ENCODE results near the gene IFNAR2. TPM values are rescaled to one million over a fixed set of nuclear protein-coding genes. Genes with fewer than 3 reads are reported as not detected.
A peak's percentile ranks its signal among the peaks of the same experiment; 100 is the strongest.

Gene IFNAR2
- total RNA-seq, 1 experiment from 2014 or later, result 2.1 TPM

DNA sequence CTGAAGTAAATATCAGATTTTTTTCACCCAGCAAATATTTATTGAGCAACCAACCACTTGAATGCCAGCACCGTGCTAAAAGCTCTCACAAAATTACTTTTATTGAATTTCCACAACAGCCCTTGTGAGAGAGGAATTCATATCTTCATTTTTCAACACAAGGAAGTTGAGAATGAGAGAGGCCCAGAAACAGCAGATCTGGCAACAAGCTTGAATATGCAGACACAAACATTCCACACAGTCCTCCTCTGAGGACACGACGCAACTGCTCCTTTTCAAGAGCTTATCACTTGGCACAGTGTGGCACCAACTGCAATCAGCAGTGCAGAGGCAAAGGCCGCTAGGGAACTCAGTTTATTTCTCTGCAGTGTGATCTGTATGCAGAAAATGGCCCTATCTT, 32.2 kb upstream of the IFNAR2 start:
- Histone ChIP-seq H3K27me3 (ENCODE audit: low read length) (no peaks in the 10 kb centered on the region), H3K27ac (ENCODE audit: low read length) (no peak overlapping the region), H4K20me1 (ENCODE audit: low read length) (no peaks in the 10 kb centered on the region), H3K4me1 (ENCODE audit: insufficient read depth, low read length) (0 out of 2 replicates have a peak, but pooled peaks cover 2% of the 10 kb centered on the region), H3K79me2 (ENCODE audit: low read length) (no peaks in the 10 kb centered on the region), H3K9me2 (replicated peaks; ENCODE audit: low read length) (no peaks in the 10 kb centered on the region), H3F3A (ENCODE audit: low read length, unreplicated experiment) (no peaks in the 10 kb centered on the region), H3K36me3 (ENCODE audit: low read depth, low read length) (no peaks in the 10 kb centered on the region), H3K9ac (ENCODE audit: low read length) (no peak overlapping the region), H3K9me3 (ENCODE audit: low read length) (no peaks in the 10 kb centered on the region), H2AFZ (ENCODE audit: low read length) (peak overlapping the region; percentile 48; the same call in 1 of the 2 replicates), H3K4me2 (ENCODE audit: low read length) (peak overlapping the region; percentile 49; the same call in 1 of the 2 replicates), H3K4me3 (ENCODE audit: low read length) (no peak overlapping the region)
- intact Hi-C loops (cut with micrococcal nuclease), result loop anchor here (1.0 to 2.0 kb wide), 3 partner anchors 203 to 365 kb away; no protein-coding TSS in a partner anchor
- TF ChIP-seq EZH2 (IDR thresholded peaks at IDR 0.05; ENCODE audit: low read length, unreplicated experiment) (no peak), EZH2phosphoT487 (IDR thresholded peaks at IDR 0.05; ENCODE audit: borderline replicate concordance, low read length) (no peak), CTCF (conservative IDR thresholded peaks at IDR 0.05; ENCODE audit: low read depth, low read length) (no peak)
- BruUV-seq (replicated peaks), result no TSS peak
- DNase-seq (no peak), ATAC-seq (no peak)
- ChIA-PET POLR2A (ENCODE audit: unreplicated experiment) (no interaction called here), CTCF (interaction anchor here (0.5 to 1.2 kb wide), 14 partner anchors 8 to 408 kb away, joined by 3 to 16 read pairs (median 4); partner anchors contain the start of gene DNAJC28)

DNA sequence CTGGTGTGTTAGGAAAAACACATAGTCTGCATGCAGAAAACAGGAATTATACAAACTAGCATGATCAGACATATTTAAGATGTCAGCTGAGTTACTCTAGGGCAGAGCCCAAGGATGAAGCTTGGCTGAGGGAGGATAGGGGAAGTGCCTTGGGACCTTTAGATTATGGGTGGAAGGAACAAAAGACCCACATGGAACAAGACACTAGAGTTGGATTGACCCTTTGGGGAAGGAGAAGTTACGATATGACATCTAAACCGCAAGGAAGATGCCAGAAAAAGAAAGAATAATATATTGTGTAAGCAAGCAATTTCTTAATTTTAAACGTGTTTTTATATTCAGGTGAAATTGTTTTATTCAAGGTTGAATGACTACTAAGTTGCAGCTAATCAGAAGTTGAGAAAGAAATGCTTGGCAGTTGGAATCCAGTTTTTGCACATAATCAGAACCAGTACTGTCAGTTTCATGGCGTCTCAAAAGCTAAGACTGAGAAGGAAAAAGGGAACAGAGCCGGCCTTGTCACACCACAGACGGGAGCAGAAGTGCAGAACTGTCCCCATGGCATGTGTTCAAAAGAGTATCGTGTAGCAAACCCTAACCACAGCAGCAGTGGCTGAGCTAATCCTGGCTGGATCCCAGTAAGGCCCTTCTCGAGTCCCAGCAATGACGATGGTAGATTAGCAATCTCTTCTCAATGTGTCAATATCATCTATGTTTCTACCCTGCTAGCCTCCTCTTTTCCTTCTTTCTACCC, 31.2 kb upstream of the IFNAR2 start:
- Histone ChIP-seq H3K27ac (ENCODE audit: low read length) (no peak overlapping the region), H3K4me1 (ENCODE audit: insufficient read depth, low read length) (peaks cover 12% of the 10 kb centered on the region), H3K36me3 (ENCODE audit: low read depth, low read length) (no peaks in the 10 kb centered on the region), H3K79me2 (ENCODE audit: low read length) (no peaks in the 10 kb centered on the region), H4K20me1 (ENCODE audit: low read length) (no peaks in the 10 kb centered on the region), H3K9me2 (replicated peaks; ENCODE audit: low read length) (no peaks in the 10 kb centered on the region), H3K9me3 (ENCODE audit: low read length) (no peaks in the 10 kb centered on the region), H3K27me3 (ENCODE audit: low read length) (no peaks in the 10 kb centered on the region), H3K9ac (ENCODE audit: low read length) (no peak overlapping the region), H3F3A (ENCODE audit: low read length, unreplicated experiment) (no peaks in the 10 kb centered on the region), H3K4me2 (ENCODE audit: low read length) (no peak overlapping the region), H3K4me3 (ENCODE audit: low read length) (no peak overlapping the region), H2AFZ (ENCODE audit: low read length) (no peak overlapping the region)
- DNase-seq (no peak), ATAC-seq (no peak)
- no TSS peak for BruUV-seq (replicated peaks)
- intact Hi-C loops (cut with micrococcal nuclease), result loop anchor here (1.0 to 2.0 kb wide), 3 partner anchors 31 to 408 kb away; partner anchors contain the start of genes IFNAR1 and IFNAR2
- CTCF ChIA-PET, result no interaction called here
- no peak for TF ChIP-seq EZH2 (IDR thresholded peaks at IDR 0.05; ENCODE audit: low read length, unreplicated experiment)
- TF ChIP-seq EZH2phosphoT487 (IDR thresholded peaks at IDR 0.05; ENCODE audit: borderline replicate concordance, low read length), result no peak
- no peak for TF ChIP-seq CTCF (conservative IDR thresholded peaks at IDR 0.05; ENCODE audit: low read depth, low read length)
- POLR2A ChIA-PET (ENCODE audit: unreplicated experiment), result no interaction called here

GRCh38 chr21:33199100-33199464, 30.7 kb upstream of the IFNAR2 start:
- Histone ChIP-seq H3F3A (ENCODE audit: low read length, unreplicated experiment) (no peaks in the 10 kb centered on the region), H3K4me1 (ENCODE audit: insufficient read depth, low read length) (peaks cover 16% of the 10 kb centered on the region), H3K4me3 (ENCODE audit: low read length) (no peak overlapping the region), H3K79me2 (ENCODE audit: low read length) (no peaks in the 10 kb centered on the region), H3K27ac (ENCODE audit: low read length) (no peak overlapping the region), H3K9ac (ENCODE audit: low read length) (no peak overlapping the region), H3K27me3 (ENCODE audit: low read length) (no peaks in the 10 kb centered on the region), H3K9me3 (ENCODE audit: low read length) (no peaks in the 10 kb centered on the region), H3K4me2 (ENCODE audit: low read length) (no peak overlapping the region), H2AFZ (ENCODE audit: low read length) (no peak overlapping the region), H3K9me2 (replicated peaks; ENCODE audit: low read length) (no peaks in the 10 kb centered on the region), H3K36me3 (ENCODE audit: low read depth, low read length) (no peaks in the 10 kb centered on the region), H4K20me1 (ENCODE audit: low read length) (no peaks in the 10 kb centered on the region)
- TF ChIP-seq CTCF (conservative IDR thresholded peaks at IDR 0.05; ENCODE audit: low read depth, low read length), result no peak
- TF ChIP-seq EZH2phosphoT487 (IDR thresholded peaks at IDR 0.05; ENCODE audit: borderline replicate concordance, low read length), result no peak
- no peak for TF ChIP-seq EZH2 (IDR thresholded peaks at IDR 0.05; ENCODE audit: low read length, unreplicated experiment)
- DNase-seq (no peak), ATAC-seq (no peak)
- ChIA-PET POLR2A (ENCODE audit: unreplicated experiment) (no interaction called here), CTCF (no interaction called here)
- BruUV-seq (replicated peaks), result no TSS peak
- intact Hi-C loops (cut with micrococcal nuclease), result loop anchor here (1.0 to 2.0 kb wide), 3 partner anchors 30 to 408 kb away; partner anchors contain the start of genes IFNAR1 and IFNAR2
